DOHH2 (cell line): ENCODE data around the gene LSM7.

ENCODE experiments used
- H3F3A ChIP-seq: fragments of 200-600 bp; sonication (generic), shearing (Covaris generic); 2 replicates; pipeline ENCODE4 v1.6.0; 2016; ENCODE audit warnings: antibody characterized with exemption, mild to moderate bottlenecking; ENCODE audit not compliant: control insufficient read depth, insufficient read depth
- H3K27ac ChIP-seq: fragments of 200-600 bp; sonication (generic); 2 replicates; pipeline ENCODE4 v1.5.1; 2014; ENCODE audit warnings: low read depth, mild to moderate bottlenecking, low read length, moderate library complexity
- H3K27me3 ChIP-seq: fragments of 200-600 bp; sonication (generic); 2 replicates; pipeline ENCODE4 v1.6.1; 2014; ENCODE audit warnings: mild to moderate bottlenecking, low read length, mixed read lengths; ENCODE audit not compliant: control insufficient read depth
- H3K36me3 ChIP-seq: fragments of 200-600 bp; sonication (generic); 2 replicates; pipeline ENCODE4 v1.6.1; 2014; ENCODE audit warnings: mild to moderate bottlenecking, low read length, moderate library complexity, mixed read lengths; ENCODE audit not compliant: control insufficient read depth
- H3K4me1 ChIP-seq: fragments of 200-600 bp; sonication (generic); 2 replicates; pipeline ENCODE4 v1.6.1; 2014; ENCODE audit warnings: mild to moderate bottlenecking, low read length, mixed read lengths; ENCODE audit not compliant: control insufficient read depth
- H3K4me2 ChIP-seq: fragments of 200-600 bp; sonication (generic); 2 replicates; pipeline ENCODE4 v1.6.0; 2014; ENCODE audit warnings: mild to moderate bottlenecking, low read length, moderate library complexity
- H3K4me3 ChIP-seq: fragments of 200-600 bp; sonication (generic); 2 replicates; pipeline ENCODE4 v1.5.1; 2014; ENCODE audit warnings: mild to moderate bottlenecking, low read length, mixed read lengths
- H3K79me2 ChIP-seq: fragments of 200-600 bp; sonication (generic); 2 replicates; pipeline ENCODE4 v1.6.1; 2014; ENCODE audit warnings: mild to moderate bottlenecking, low read length, mixed read lengths; ENCODE audit not compliant: control insufficient read depth
- H3K9me2 ChIP-seq: fragments of 200-600 bp; sonication (generic); replicated peaks from 2 replicates; pipeline ENCODE4 v1.6.1; 2014; ENCODE audit warnings: mild to moderate bottlenecking, low read length, mixed read lengths; ENCODE audit not compliant: control insufficient read depth
- H3K9me3 ChIP-seq: fragments of 200-600 bp; sonication (generic); 2 replicates; pipeline ENCODE4 v1.6.1; 2014; ENCODE audit warnings: antibody characterized with exemption, low read length, mixed read lengths; ENCODE audit not compliant: control insufficient read depth, insufficient read depth
- H4K20me1 ChIP-seq: fragments of 200-600 bp; sonication (generic); 2 replicates; pipeline ENCODE4 v1.6.0; 2014; ENCODE audit warnings: low read depth, mild to moderate bottlenecking, antibody characterized with exemption, low read length, moderate library complexity; ENCODE audit not compliant: control insufficient read depth, insufficient read depth
- EZH2phosphoT487 ChIP-seq: fragments of 200-600 bp; sonication (generic); IDR thresholded peaks from 2 replicates; pipeline ENCODE4 v1.6.1; 2017; ENCODE audit warnings: borderline replicate concordance, mild to moderate bottlenecking, antibody characterized with exemption, low read length, moderate library complexity, mixed read lengths
- TF ChIP-seq, protein P1 (sequence below): fragments of 200-600 bp; sonication (generic); IDR thresholded peaks from one replicate; pipeline ENCODE4 v1.5.1; 2014; ENCODE audit warnings: antibody characterized with exemption, mild to moderate bottlenecking, low read depth, low read length; ENCODE audit not compliant: poor library complexity, severe bottlenecking

Gene LSM7

GRCh38 chr19:2315121-2315817 is 13.1 kb downstream of the LSM7 start:
- H3K9me2 ChIP-seq: no peaks in the 10 kb centered on the region
- TF ChIP-seq EZH2phosphoT487: no peak
- TF ChIP-seq, protein P1, sequence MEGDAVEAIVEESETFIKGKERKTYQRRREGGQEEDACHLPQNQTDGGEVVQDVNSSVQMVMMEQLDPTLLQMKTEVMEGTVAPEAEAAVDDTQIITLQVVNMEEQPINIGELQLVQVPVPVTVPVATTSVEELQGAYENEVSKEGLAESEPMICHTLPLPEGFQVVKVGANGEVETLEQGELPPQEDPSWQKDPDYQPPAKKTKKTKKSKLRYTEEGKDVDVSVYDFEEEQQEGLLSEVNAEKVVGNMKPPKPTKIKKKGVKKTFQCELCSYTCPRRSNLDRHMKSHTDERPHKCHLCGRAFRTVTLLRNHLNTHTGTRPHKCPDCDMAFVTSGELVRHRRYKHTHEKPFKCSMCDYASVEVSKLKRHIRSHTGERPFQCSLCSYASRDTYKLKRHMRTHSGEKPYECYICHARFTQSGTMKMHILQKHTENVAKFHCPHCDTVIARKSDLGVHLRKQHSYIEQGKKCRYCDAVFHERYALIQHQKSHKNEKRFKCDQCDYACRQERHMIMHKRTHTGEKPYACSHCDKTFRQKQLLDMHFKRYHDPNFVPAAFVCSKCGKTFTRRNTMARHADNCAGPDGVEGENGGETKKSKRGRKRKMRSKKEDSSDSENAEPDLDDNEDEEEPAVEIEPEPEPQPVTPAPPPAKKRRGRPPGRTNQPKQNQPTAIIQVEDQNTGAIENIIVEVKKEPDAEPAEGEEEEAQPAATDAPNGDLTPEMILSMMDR: no peak
- H3K27ac ChIP-seq: no peak overlapping the region
- no peaks in the 10 kb centered on the region for H4K20me1 ChIP-seq
- H3K4me1 ChIP-seq: peaks cover 44% of the 10 kb centered on the region
- H3K4me3 ChIP-seq: peak overlapping the region; percentile 43
- peaks cover 17% of the 10 kb centered on the region for H3K27me3 ChIP-seq
- peak overlapping the region; percentile 62 for H3K4me2 ChIP-seq
- H3F3A ChIP-seq: 0 out of 2 replicates have a peak, but pooled peaks cover 3% of the 10 kb centered on the region
- H3K9me3 ChIP-seq: peaks cover 19% of the 10 kb centered on the region
- no peaks in the 10 kb centered on the region for H3K79me2 ChIP-seq
- no peaks in the 10 kb centered on the region for H3K36me3 ChIP-seq

DNA sequence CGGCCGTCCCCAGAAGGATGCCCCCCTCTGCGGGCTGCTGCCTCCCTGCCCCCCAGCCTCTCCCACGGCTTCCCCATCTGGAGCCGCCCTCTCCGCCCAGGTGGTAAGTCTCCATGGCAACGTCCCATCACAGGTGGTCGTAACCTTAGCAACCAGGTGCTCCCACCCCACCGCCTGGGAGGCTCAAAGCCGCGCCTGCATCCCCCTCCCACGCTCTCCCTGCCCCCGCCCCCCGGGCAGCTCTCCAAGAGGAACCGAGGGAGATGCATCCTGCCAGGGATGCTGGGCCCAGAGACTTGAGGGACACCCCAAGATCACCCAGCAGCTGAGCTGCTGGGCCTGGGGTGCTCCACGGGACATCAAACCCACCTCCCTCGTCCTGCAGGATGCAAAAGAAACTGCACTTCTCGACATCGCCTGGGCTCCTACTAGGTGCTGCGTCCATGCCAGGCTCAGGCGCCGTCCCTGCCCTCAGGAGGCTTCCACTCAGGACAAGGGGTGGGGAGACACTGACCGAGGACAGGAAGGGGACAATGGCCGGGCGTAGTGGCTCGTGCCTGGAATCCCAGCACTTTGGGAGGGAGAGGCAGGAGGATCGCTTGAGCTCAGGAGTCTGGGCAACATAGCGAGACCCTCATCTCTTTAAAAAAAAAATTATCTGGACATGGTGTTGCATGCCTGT is 15.4 kb downstream of the LSM7 start:
- Histone ChIP-seq H3K4me2 (no peak overlapping the region), H3K9me2 (no peaks in the 10 kb centered on the region), H3K27me3 (peaks cover 32% of the 10 kb centered on the region), H3F3A (no peaks in the 10 kb centered on the region), H3K4me3 (no peak overlapping the region), H3K9me3 (peaks cover 19% of the 10 kb centered on the region), H3K36me3 (no peaks in the 10 kb centered on the region), H3K79me2 (no peaks in the 10 kb centered on the region), H3K27ac (no peak overlapping the region), H3K4me1 (peaks cover 29% of the 10 kb centered on the region), H4K20me1 (no peaks in the 10 kb centered on the region)
- no peak for TF ChIP-seq EZH2phosphoT487
- TF ChIP-seq, protein P1: no peak

DNA sequence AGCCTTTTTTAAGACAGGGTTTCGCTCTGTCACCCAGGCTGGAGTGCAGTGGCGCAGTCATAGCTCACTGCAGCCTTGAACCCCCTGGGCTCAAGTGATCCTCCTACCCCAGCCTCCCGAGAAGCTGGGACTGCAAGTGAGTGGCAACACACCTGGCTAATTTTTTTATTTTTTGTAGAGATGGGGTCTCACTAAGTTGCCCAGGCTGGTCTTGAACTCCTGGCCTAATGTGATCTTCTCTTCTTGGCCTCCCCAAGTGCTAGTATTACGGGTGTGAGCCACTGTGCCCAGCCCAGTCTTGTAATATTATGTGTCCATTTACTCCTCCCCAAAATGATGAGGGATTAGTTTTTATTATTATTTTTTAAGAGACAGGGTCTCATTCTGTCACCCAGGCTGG is 17.3 kb downstream of the LSM7 start:
- no peaks in the 10 kb centered on the region for H3K9me2 ChIP-seq
- H3K4me2 ChIP-seq: no peak overlapping the region
- H3K27ac ChIP-seq: no peak overlapping the region
- peaks cover 50% of the 10 kb centered on the region for H3K27me3 ChIP-seq
- H3K9me3 ChIP-seq: peaks cover 19% of the 10 kb centered on the region
- peaks cover 19% of the 10 kb centered on the region for H3K4me1 ChIP-seq
- no peaks in the 10 kb centered on the region for H3K36me3 ChIP-seq
- H3K79me2 ChIP-seq: no peaks in the 10 kb centered on the region
- H4K20me1 ChIP-seq: no peaks in the 10 kb centered on the region
- TF ChIP-seq, protein P1: no peak
- TF ChIP-seq EZH2phosphoT487: no peak
- H3F3A ChIP-seq: no peaks in the 10 kb centered on the region
- no peak overlapping the region for H3K4me3 ChIP-seq
